DLD1 (cell line): ENCODE data around the gene HGS.

Source experiments
- in situ Hi-C: cut with HindIII; loops from 2 replicates; pipeline ENCODE4 v1.10.0; 2017; ENCODE audit warnings: low sequenced_read_pairs

Gene HGS

DNA sequence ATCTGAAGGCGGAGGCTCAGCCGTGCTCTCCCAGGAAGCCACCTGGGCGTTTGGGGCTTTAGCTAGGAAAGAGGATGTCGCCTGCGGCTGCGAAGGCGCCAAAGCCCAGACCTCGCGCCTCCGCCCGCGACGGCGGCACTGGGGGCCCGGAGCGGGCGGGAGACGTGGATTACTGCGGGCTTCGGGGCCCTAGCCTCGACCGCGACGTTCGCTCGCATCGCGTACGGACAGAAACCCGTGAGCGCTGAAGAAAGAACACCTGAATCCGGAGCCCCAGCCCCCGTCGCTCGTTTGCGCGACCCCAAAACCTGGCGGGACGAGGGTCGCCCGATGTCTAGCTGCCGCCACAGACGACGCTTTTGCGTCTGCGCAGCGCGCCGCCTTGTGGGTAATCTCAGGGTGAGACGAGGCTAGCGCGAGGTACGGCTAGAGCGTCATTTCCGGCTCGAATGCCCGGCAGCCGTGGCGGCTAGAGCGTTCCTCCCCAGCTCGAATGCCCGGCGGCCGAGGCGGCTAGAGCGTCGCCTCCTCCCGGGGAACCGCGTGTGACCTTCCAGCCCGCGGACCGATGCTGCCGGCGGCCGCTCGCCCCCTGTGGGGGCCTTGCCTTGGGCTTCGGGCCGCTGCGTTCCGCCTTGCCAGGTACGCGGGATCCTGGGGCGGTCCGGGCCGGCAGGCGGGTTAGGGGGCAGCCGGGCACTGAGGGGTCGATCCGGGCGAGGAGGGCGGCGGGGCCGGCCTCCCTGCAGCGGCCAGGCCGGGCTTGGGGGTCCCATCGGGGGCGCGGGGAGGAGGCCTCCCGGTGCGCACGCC is 19.3 kb downstream of the HGS start, which contains the start of gene MRPL12:
Gene MRPL12 (plus strand): TSS at position 434 of the 813 bp plus-strand sequence. CDS start 135 bp downstream, at position 569.
- in situ Hi-C loops: no loop called here

DNA sequence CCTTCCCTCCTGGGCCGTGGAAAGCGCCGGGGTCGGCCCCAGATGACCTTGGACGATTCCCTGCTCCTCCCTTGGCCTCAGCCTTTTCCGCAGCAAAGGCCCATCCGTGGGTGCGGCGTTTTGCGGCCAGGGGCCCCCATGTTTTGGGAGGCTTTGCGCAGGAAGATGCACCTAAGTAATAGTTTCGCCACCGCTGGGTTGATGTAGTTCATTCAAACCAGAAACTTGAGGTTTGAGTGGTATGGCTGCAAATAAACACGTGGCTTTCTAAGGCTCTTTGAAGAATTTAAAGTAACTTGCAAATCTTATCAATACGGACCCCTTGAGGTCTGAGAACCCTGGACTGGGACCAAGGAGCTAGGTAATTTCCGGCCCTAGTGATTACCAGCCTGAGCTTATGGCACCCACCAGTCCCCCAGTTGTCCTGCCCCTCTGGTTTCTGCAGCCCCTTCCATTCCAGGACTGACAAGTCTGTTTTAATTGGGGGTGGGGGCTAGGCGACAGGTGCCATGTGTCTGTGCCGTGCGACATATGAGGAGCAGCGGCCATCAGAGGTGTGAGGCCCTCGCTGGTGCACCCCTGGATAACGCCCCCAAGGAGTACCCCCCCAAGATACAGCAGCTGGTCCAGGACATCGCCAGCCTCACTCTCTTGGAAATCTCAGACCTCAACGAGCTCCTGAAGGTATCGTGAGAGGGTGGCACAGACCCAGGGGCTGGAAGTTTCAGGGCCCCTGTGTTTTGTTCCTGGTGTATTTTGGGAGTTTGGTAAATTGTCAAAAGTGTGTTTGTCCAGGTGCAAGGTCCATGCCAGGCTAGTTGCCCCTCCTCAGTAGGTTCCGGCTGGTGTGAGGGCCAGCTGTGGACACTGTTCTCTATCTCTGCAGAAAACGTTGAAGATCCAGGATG is 20.2 kb downstream of the HGS start:
- in situ Hi-C loops: no loop called here

DNA sequence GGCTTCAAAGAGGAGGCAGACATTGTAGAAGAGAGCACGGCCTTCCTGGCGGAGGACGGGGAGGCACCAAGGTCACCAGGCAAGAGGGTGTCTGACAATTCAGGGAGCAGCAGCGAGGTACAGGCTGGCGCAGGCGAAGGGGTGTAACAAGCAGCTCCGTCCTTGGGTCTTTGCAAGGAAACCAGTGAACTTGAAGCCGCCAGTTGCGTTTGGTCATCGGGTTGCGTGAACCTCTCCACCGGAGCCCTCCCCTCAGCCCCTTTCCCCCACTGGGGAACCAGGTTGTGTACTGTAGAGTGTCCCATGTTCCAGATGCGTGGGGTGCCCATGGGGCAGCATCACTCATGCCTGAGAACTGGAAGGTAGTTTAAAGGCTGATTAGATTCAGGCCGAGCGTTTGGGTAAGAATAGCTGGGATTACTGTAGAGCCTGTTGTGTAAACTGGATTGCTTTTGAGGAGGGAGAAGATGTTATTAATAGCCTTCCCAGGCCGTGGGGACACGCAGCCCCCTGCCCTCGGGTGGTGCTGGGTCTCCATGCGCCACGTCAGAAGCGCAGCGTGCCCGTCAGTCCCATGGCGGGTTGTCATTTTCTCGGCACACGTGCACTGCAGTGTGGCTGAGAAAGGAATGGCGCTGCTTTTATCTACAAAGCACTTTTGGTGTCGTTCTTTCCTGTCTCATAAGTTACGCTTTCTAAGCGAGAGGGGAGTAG is 21.9 kb downstream of the HGS start:
- in situ Hi-C loops: no loop called here

DNA sequence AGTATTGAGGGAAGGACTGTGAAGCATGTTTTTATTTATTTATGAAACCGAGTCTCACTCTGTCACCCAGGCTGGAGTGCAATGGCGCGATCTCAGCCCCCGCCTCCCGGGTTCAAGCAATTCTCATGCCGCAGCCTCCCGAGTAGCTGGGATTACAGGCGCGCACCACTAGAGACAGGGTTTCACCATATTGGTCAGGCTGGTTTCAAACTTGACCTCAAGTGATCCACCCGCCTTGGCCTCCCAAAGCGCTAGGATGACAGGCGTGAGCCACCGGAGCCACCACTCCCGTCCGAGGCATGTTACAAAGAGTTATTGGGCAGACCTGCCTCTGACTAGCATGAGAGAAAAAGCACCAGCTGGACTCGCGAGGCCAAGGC is 22.4 kb downstream of the HGS start:
- in situ Hi-C loops: no loop called here

DNA sequence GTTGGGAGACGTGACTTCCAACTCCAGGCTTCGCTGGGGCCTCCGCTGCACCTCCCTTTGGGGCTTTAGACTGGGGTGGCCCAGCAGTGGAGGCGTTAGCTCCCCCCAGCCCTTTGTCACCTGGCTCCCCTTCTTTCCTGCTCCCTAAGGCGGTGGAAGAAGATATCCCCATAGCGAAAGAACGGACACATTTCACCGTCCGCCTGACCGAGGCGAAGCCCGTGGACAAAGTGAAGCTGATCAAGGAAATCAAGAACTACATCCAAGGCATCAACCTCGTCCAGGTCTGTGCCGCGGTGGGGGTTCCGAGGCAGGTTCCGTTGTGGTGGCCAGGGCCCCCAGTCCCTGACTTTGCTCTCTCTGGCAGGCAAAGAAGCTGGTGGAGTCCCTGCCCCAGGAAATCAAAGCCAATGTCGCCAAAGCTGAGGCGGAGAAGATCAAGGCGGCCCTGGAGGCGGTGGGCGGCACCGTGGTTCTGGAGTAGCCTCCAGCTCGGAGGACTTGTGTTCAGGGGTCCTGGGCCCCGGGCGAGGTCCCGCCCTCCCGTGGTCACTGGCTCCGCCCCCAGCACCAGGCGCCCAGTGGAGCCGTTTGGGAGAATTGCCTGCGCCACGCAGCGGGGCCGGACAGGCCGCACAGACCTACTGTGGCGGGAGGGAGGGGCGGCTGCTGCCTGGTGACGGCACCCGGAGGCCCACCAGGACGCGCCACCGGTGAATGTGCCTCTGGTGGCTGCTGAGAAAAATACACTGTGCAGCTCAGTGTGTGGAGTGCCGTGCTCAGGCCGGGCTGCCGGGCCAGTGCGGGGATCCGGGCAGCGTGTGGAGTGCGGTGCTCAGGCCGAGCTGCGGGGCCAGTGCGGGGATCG is 23.2 kb downstream of the HGS start:
- in situ Hi-C loops: no loop called here

DNA sequence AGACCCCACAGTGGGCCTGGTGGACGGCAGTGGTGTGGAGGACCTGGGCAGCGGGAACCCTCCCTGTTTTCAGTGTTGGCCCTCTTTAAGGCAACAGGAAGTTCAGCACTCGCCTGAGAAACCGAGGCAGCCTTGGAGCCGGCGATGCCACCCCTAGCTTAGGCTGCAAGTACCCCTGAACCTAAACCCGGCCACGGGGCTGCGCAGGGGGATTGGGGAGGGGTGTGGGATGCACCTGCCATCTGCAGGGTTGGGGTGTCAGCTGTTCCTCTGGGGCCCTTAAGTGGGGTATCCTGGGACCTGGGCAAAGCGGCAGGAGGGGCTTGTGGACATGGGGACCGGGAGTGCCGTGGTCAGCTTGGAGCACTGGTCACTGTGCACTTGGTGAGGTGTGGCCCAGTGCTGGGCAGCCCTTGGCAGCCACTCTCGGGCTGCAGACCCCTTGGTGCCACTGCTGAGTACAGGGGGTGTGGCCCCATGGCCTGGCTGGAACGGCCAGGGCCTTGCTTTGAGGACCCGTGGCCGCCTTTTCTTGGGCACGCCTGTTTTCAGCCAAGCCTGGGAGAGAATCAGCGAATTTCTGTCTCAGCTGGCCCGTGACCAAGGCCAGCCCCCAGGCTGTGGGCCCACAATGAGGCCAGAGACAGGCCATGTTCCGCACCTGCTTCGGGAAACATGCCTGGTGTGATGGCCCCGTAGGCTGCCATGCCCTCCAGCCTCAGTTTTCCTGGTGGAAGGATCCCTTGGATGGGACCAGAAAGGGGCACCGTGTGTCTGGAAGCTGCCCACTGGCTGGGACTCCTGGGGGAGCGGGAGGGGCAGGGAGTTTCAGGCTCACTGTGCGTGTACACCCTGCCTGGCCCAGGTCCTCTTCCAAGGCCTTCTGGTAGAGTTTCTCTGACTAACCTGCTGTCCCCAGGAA is 24.2 kb downstream of the HGS start:
- in situ Hi-C loops: no loop called here

DNA sequence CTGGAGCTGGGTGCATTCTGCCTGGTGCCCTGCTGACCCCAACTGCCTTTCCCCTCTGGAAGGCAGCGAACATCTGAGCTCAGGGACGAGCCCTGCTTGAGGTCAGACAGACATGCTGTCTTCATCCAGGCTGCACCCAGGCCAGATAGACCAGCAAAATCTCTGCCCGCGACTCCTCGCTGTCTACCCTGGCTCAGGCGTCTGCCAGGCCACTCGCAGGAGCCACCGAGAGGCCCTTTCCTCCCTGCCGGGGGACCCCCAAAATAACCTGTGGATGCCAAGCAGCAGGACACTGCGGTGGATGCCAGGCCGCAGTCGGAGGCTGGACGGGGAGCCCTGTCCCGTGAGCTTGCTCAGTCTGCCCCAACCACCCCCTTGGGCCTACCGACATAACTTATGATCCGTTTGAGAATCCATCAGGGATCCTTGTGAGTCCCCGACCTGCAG is 25.0 kb downstream of the HGS start:
- in situ Hi-C loops: no loop called here

DNA sequence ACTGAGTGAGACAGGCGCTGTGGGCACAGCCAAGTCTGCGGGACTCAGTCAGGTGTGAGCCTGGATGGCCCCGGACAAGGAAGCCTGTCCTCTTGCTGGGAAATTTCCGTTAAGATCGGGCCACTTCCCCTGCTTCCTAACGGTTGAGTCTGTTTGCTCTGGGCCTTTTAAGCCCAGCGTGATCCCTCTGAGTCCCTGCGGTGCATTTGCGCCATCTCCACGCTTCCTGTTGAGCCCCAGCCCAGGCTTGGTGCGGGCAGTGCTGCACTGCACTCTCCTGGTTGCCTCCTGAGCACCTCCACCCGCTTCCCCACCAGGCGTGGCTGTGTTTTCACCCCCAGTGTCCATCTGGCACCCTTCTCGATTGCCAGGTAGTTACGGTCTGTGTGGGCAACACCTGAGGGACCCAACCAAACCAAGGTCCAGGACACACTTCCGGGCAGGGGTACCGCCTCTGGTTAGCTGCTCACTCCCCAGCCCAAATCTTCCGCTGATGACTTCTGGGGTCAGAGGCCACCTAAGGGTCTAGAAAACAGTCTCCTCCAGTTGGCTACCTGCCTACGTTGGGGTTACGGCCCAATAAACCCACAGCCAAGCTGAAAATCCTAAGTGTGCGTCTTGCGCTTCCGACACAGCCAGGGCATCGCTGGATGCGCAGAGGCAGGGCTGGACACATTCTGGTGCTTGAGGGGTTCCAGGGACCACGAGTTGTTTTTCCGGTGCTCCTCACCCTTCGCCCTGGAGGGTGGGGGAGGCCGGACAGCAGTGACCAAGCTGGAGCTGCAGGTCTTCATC is 26.9 kb downstream of the HGS start:
- in situ Hi-C loops: no loop called here

DNA sequence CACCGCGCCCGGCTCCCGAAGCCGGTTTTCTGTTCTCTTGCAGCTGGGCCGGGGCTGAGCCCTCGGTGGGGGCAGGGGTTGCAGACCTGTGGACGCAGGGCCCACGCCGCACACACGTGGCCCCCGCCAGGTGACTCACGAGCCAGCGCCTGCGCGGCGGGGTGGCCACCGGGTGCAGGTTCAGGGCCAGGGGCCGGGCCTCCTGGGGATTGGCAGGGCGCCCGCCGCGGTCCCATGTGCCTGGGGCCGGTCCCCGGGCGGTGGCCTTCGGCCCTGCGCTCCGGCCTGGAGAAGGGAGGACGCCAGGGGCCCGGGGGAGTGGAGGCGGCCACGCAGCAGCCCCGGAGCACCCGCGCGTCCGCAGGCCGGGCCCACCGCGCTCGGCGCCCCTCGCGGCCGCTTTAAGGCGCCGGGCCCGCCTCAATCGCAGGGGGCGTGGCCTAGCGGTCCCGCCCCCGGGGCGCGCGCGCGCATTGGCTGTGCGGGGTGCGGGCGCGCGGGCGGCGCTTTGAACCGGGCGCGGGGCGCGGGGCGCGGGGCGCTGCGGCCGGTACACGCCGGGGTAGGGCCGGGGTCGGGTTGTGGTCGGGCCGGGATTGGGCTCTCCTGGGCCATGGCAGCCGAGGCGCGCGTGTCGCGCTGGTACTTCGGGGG is 28.1 kb downstream of the HGS start, which contains the start of gene SLC25A10:
Gene SLC25A10 (plus strand): TSS at position 471 of the 654 bp plus-strand sequence. CDS start 143 bp downstream, at position 614.
- in situ Hi-C loops: no loop called here

DNA sequence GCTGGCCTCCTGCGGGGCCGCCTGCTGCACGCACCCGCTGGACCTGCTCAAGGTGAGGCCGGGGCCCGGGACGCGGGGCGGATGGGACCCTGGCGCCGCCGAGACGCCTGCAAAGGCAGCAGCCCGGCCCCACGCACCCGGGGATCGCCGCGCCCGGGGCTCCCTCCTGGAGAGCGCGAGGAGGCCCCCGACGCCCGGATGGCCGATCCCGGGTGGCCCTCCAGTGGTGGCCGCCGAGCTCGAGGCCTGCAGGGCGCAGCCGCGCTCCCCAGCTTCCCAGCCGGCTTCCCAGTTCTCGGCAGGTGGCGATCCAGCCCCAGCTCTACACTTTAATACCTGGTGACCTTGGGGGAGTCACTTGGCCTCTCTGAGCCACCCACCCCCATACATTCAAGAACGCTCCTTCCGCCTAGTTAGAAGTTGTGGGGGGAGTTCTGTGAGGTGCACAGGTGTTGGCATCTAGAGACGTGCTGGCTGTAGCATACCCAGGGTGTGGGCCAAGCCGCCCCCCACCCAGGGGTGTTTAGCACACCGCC is 28.7 kb downstream of the HGS start:
- in situ Hi-C loops: no loop called here

DNA sequence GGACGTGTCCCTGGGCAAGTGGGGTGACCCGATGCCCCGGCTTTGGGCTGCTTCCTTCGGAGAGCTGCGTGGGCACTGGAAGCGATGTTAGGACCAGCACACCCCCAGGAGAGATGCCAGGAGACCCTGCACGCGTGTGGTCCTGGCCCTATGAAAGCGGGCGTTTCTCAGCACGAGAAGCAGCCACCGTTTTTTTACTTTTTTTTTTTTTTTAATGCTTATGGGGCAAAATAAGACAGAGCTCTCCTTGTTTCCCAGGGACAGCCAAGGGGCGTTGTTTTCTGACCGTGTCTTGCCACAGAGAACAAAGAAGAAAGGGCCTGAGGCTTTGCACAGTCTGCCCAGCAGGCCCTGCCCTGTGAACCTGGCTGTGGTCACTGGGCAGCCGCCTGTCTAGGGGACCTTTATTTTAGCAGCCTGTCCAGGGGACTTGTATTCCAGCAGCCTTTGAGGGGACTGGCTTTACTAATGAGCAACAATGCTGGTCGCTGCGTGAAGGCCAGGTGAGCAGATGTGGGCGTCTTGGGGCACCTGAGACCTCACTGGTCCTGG is 29.3 kb downstream of the HGS start:
- in situ Hi-C loops: no loop called here

DNA sequence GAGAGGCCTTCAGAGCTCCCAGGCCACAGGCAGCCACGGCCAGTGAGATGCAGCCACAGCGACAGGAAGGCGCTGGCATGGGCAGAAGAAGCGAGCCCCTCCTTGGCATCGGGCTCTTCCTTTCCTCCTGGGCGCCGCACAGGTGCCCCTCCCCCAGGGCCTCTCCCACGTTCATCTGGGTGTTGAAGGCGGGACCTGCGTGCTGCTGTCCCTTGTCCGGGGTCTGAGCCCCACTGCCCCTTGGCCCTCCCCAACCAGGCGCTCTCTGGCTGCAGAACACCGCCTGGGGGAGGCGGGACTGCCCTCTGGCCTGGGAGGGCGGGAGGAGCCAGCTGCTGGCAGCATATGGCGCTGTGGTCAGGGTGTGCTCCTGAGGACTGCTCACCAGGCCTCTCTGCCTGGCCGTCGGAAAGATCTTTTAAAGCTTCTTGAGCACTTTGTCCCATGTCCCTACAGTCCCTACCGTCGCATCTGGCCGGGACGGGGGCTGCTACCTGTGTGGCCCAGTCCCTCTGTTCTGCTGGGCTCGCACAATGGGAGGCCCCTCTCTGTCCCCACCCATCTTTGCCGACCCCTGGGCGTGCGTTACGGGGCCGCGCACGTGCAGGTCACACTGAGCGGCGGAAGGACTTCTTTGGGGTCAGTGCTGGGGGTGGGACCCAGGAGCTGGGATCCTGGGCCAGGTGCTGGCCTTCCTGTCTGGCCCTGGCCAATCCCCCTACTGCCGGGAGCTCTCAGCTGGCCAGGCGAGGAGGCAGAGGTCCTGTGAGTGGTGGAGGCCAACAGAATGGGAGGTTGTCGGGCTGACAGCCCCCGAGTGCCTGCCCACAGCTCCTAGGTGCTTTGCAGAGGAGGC is 30.0 kb downstream of the HGS start:
- in situ Hi-C loops: no loop called here

DNA sequence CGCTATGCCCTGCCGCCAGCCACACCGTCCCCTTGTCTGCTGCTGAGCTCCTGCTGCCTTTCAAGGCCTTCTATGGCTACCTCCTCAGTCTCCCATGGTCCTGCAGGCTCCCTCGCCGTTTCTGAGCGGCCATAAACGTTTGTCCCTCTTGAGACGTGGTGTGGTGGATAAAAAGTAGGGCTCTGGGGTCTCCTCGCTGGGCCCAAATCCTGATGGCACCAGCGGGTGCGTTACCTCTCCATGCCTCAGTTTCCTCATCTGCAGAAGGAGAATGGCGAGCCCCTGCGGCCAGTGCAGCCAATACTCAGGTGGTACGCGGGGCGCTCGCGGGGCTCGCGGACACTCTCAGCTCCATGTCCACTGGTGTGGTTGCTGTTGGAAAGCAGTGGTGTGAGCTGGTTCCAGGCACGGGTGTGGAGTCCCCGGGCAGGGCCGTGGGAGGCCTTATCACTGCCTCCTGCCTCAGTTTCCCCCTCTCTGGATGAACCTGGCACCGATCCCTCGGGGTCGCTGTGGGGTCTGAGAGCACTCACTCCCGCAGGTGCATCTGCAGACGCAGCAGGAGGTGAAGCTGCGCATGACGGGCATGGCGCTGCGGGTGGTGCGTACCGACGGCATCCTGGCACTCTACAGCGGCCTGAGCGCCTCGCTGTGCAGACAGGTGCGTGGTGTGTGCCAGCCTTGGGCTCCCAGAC is 30.7 kb downstream of the HGS start:
- in situ Hi-C loops: no loop called here

DNA sequence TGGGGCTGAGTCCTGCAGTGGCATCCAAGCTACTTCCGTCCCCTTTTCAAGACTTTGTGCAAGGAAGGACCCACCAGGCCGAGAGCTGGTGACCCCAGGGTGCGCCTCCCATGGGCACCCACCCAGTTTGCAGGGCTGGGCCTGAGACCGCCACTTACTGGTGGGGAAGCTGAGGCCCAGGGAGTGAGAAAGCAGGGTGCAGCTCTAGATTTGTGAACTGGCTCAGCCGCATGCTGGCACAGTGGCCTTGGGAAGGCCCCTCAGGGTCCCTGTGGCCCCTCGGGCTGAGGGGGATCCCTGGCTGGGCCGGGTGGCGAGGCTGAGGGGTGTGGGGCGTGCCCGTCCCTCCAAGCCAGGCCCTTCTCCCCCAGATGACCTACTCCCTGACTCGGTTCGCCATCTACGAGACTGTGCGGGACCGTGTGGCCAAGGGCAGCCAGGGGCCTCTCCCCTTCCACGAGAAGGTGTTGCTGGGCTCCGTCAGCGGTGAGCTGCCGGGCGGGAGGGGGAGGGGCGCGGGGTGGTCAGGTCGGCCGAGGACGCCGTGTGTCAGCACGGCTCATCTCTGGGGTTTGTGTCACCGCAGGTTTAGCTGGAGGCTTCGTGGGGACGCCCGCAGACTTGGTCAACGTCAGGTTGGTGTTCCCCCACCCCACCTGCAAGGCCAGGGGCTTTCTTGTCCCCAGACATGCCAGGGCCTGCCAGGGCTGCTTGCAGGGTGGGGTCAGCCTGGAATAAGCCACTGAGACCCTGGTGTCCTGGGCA is 31.5 kb downstream of the HGS start:
- in situ Hi-C loops: no loop called here
